Ovary (tissue), 9 donors: ENCODE results near the gene ILF3. TPM values are rescaled to one million over a fixed set of nuclear protein-coding genes. Genes with fewer than 3 reads are reported as not detected.

ENCODE experiments used
- DNase-seq, 5 donors: peaks; one replicate each; pipeline ENCODE4 v3.0.0-alpha.2; 2019 to 2020
- H3K27ac ChIP-seq, 2 donors: fragments of 200-600 bp; one replicate each; pipeline versions ENCODE4 v1.5.1 to v1.8.0; 2019 to 2022
- H3K27me3 ChIP-seq: fragments of 200-600 bp; one replicate; pipeline ENCODE4 v1.8.0; 2022
- H3K36me3 ChIP-seq: fragments of 200-600 bp; sonication (generic); one replicate; pipeline ENCODE4 v1.5.1; 2019
- H3K4me1 ChIP-seq: one replicate; pipeline ENCODE4 v1.8.1; 2013; ENCODE audit warnings: mild to moderate bottlenecking, moderate library complexity; ENCODE audit not compliant: insufficient read depth
- H3K4me3 ChIP-seq: fragments of 200-600 bp; sonication (generic); one replicate; pipeline ENCODE4 v1.5.1; 2017
- H3K9me3 ChIP-seq, 2 donors: fragments of 200-600 bp in 1 of 2; sonication (generic) in 1 of 2; one replicate each; pipeline versions ENCODE4 v1.5.1 to v1.8.1; 2013 to 2019; ENCODE audit warnings: mild to moderate bottlenecking in 1 of 2, moderate library complexity in 1 of 2
- EP300 ChIP-seq: sonication (generic); formaldehyde crosslinking; IDR thresholded peaks from one replicate; pipeline ENCODE4 v1.6.1; 2017; ENCODE audit warnings: antibody characterized with exemption
- POLR2A ChIP-seq: fragments of 450-650 bp; IDR thresholded peaks from one replicate; pipeline ENCODE4 v1.6.1; 2017; ENCODE audit warnings: antibody characterized with exemption, mild to moderate bottlenecking, moderate library complexity
- WGBS, 3 donors: extraction: QIAGEN DNeasy Blood & Tissue Kit in 1 of 3; methylation state at CpG; one replicate each; pipeline versions ENCODE4 v1.1.5 to v1.1.7; 2013 to 2017; 5-methylcytosine and 5-hydroxymethylcytosine counted together
- intact Hi-C, 4 donors: fragments of 100-400 bp; cut with DNase I; formaldehyde crosslinking; loops; one replicate each; pipeline versions ENCODE4 v1.11.0 to v1.15.1; 2022 to 2023
- microRNA counts: library from miRNA; unstranded; fragments of <30 nt; microRNA quantifications from one replicate; lab custom pipeline; 2016
- microRNA-seq, 3 donors: library from miRNA; unstranded; fragments of <30 nt; microRNA quantifications; one replicate each; pipeline versions ENCODE4 to v1.2.0, GENCODE V29; 2019 to 2020
- polyA plus RNA-seq, 2 donors: library from polyadenylated mRNA; stranded (reverse); fragments of 200-250 nt in 1 of 2; fragments of 350-450 nt in 1 of 2; fragmentation: Illumina TruSeq in 1 of 2; extraction: RNeasy Lipid Tissue Mini Kit (QIAGEN cat#74804) in 1 of 2; gene quantifications; one replicate each; pipeline ENCODE4 v1.2.3, GENCODE V29; 2013 to 2014
- small RNA-seq: library from RNA; depleted of rRNA; stranded (forward); fragments of <200 nt; gene quantifications from one replicate; pipeline ENCODE3, GENCODE V24; 2016
- total RNA-seq, 7 donors: library from RNA; depleted of rRNA in 2 of 7; stranded (reverse); fragments of >200 nt in 2 of 7; fragmentation: NEBNext Ultra II Directional in 3 of 7; extraction: Animal tissue kit (Norgen Biotek cat#: 25700) in 3 of 7; gene quantifications; one replicate each; pipeline versions ENCODE4 v1.1.0 to v1.2.4, GENCODE V29; 2016 to 2023
- TF ChIP-seq, protein P1 (sequence below), 3 donors: fragments of 450-650 bp in 2 of 3; fragments of 200-600 bp in 1 of 3; IDR thresholded peaks; one replicate each; pipeline versions ENCODE4 v1.5.1 to v1.8.0; 2016 to 2022; ENCODE audit warnings: antibody characterized with exemption in 3 of 3, mild to moderate bottlenecking in 1 of 3
- donor health status: DM: no; HTN: no; CAD: no; lungs with moderate emphysema.
- donor health status: DM: no; HTN: no; CAD: no.
- donor health status: Bipolar disorder and iron deficiency.
- donor health status: DM: yes; HTN: yes; CAD: no.
- donor health status: DM: no; HTN: no; CAD: no.
- donor health status: DM: yes; HTN: yes; CAD: no.

Gene ILF3
- total and polyA plus RNA-seq, 9 donors: 90.0 to 295 (median 227) TPM

DNA sequence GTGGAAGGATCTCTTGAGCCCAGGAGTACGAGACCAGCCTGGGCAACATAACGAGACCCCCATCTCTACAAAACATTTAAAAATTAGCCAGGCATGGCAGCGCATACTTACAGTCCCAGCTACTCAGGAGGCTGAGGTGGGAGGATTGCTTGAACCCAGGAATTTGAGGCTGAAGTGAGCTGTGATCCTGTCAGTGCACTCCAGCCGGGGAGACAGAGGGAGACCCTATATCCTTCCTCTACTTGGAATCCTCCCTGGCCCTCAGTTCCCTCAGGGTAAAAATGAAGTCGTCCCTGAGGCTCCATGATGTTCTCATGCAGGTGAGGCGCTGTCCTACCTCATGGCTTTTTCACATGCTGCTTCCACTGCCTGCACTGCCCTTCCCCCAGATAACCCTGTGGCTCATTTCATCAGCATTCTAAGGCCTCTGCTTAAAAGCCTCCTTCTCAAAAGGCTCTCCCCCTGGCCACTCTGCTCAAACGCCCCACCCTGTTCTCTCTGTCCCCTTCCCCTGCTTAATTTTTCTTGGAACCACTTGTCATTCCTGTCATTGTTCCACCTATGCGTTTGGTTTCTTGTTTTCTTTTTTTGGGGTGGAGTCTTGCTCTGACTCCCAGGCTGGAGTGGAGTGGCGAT is 82.9 kb downstream of the ILF3 start:
- Histone ChIP-seq H3K9me3 (no peaks in the 10 kb centered on the region), H3K36me3 (no peaks in the 10 kb centered on the region), H3K4me1 (peaks cover 2% of the 10 kb centered on the region), H3K27me3 (no peaks in the 10 kb centered on the region), H3K27ac (no peak overlapping the region), H3K4me3 (no peak overlapping the region)
- intact Hi-C loops: no loop called here
- DNase-seq: no peak
- WGBS, 3 donors: 82 to 83% (median 82%) methylated on average over 9 of the region's 9 CpGs
- TF ChIP-seq POLR2A: no peak
- TF ChIP-seq EP300: no peak
- TF ChIP-seq, protein P1, sequence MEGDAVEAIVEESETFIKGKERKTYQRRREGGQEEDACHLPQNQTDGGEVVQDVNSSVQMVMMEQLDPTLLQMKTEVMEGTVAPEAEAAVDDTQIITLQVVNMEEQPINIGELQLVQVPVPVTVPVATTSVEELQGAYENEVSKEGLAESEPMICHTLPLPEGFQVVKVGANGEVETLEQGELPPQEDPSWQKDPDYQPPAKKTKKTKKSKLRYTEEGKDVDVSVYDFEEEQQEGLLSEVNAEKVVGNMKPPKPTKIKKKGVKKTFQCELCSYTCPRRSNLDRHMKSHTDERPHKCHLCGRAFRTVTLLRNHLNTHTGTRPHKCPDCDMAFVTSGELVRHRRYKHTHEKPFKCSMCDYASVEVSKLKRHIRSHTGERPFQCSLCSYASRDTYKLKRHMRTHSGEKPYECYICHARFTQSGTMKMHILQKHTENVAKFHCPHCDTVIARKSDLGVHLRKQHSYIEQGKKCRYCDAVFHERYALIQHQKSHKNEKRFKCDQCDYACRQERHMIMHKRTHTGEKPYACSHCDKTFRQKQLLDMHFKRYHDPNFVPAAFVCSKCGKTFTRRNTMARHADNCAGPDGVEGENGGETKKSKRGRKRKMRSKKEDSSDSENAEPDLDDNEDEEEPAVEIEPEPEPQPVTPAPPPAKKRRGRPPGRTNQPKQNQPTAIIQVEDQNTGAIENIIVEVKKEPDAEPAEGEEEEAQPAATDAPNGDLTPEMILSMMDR (IDR thresholded peaks at IDR 0.05): no peak

- no peaks in the 10 kb centered on the region for H3K9me3 ChIP-seq
- no peak for TF ChIP-seq EP300
- TF ChIP-seq POLR2A: no peak
- TF ChIP-seq, protein P1 (IDR thresholded peaks at IDR 0.05): no peak
- 95 to 99% (median 96%) methylated on average over 9 of the region's 9 CpGs for WGBS, 3 donors
- H3K4me1 ChIP-seq: peaks cover 2% of the 10 kb centered on the region
- intact Hi-C loops: no loop called here
- no peak overlapping the region for H3K4me3 ChIP-seq
- H3K27ac ChIP-seq: no peak overlapping the region
- H3K27me3 ChIP-seq: no peaks in the 10 kb centered on the region
- no peaks in the 10 kb centered on the region for H3K36me3 ChIP-seq
- no peak for DNase-seq
Observed at GRCh38 chr19:10737722-10738121, 83.6 kb downstream of the ILF3 start.

DNA sequence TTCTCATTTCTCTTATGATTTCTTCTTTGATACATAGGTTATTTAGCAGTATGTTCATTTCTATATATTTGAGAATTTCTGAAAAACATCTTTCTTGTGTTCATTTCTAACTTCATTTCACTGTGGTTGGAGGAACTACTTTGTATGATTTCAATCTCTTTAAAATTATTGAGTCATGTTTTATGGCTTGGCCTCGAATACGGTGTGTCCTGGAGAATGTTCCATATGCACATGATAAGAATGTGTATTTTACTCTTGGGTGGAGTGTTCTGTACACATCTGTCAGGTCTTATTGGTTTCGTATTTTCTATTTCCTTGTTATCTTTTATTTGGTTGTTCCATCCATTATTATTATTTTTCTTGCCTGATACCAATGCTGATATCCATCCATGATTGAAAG is 86.7 kb downstream of the ILF3 start:
- H3K4me1 ChIP-seq: peaks cover 12% of the 10 kb centered on the region

More for the DNA sequence above, 86.7 kb downstream of the ILF3 start:
- no peak for TF ChIP-seq POLR2A
- TF ChIP-seq EP300: no peak
- TF ChIP-seq, protein P1 (IDR thresholded peaks at IDR 0.05): no peak
- Histone ChIP-seq H3K27me3 (no peaks in the 10 kb centered on the region), H3K9me3 (no peaks in the 10 kb centered on the region), H3K4me3 (no peak overlapping the region), H3K36me3 (no peaks in the 10 kb centered on the region), H3K27ac (no peak overlapping the region)
- DNase-seq: no peak
- intact Hi-C loops: no loop called here
- WGBS, 3 donors: 80 to 89% (median 87%) methylated on average over 3 of the region's 3 CpGs

MicroRNAs encoded within 50 kb of the gene (microRNA counts, 767-probe panel; counts per million panel counts)
- 530 counts per million, percentile 78 among the panel's probes with 10 or more counts for microRNA hsa-miR-638 (lab: Ali Mortazavi, UCI)

Small RNA genes lying within 50 kb of the gene (microRNA-seq; reads per million reads assigned to microRNA genes)
- gene MIR638: 0 reads per million in 3 donors

Small RNA genes lying within 50 kb of the gene (small RNA-seq; reads per million reads assigned to genes)
- gene MIR638: not detected

Other genes starting within 250 kb of the ILF3 start
- 1 to 10 TPM in 6 of 7 donors, under 1 TPM in 1; 0.71 to 4.8 (median 3.0) TPM for gene PDE4A, start 233.8 kb upstream of the ILF3 start, total RNA-seq
- 1 to 10 TPM; 2.1 to 2.6 TPM for gene PDE4A, start 233.8 kb upstream of the ILF3 start, polyA plus RNA-seq
- gene KEAP1, start 151.0 kb upstream of the ILF3 start, total RNA-seq: 10 to 100 TPM; 29.6 to 61.7 (median 51.7) TPM
- gene KEAP1, start 151.0 kb upstream of the ILF3 start, polyA plus RNA-seq: 10 to 100 TPM; 38.5 to 40.4 TPM
- under 1 TPM in 6 of 7 donors, not detected in 1; 0.12 to 0.57 (median 0.32) TPM for gene S1PR5, start 136.9 kb upstream of the ILF3 start, total RNA-seq
- 1 to 10 TPM in 1 of 2 donors, under 1 TPM in 1; 0.33 to 1.4 TPM for gene S1PR5, start 136.9 kb upstream of the ILF3 start, polyA plus RNA-seq
- gene ATG4D, start 110.4 kb upstream of the ILF3 start, total RNA-seq: 10 to 100 TPM; 13.9 to 26.9 (median 24.1) TPM
- 10 to 100 TPM in 1 of 2 donors, 1 to 10 TPM in 1; 3.1 to 20.8 TPM for gene ATG4D, start 110.4 kb upstream of the ILF3 start, polyA plus RNA-seq
- 10 to 100 TPM; 12.3 to 28.9 (median 23.6) TPM for gene KRI1, start 88.3 kb upstream of the ILF3 start, total RNA-seq
- 10 to 100 TPM; 20.1 to 24.2 TPM for gene KRI1, start 88.3 kb upstream of the ILF3 start, polyA plus RNA-seq
- 1 to 10 TPM; 4.4 to 7.4 (median 5.6) TPM for gene CDKN2D, start 85.4 kb upstream of the ILF3 start, total RNA-seq
- 1 to 10 TPM; 2.8 to 7.6 TPM for gene CDKN2D, start 85.4 kb upstream of the ILF3 start, polyA plus RNA-seq
- gene AP1M2, start 67.0 kb upstream of the ILF3 start, total RNA-seq: 10 to 100 TPM in 1 of 7 donors, 1 to 10 TPM in 4, under 1 TPM in 1, not detected in 1; 0.86 to 45.5 (median 3.8) TPM
- under 1 TPM; 0.19 to 0.40 TPM for gene AP1M2, start 67.0 kb upstream of the ILF3 start, polyA plus RNA-seq
- gene SLC44A2, start 28.8 kb upstream of the ILF3 start, total RNA-seq: 100 to 1,000 TPM in 1 of 7 donors, 10 to 100 TPM in 6; 18.1 to 137 (median 52.3) TPM
- 10 to 100 TPM; 37.6 to 94.1 TPM for gene SLC44A2, start 28.8 kb upstream of the ILF3 start, polyA plus RNA-seq
- gene QTRT1, start 47.1 kb downstream of the ILF3 start, total RNA-seq: 10 to 100 TPM; 33.3 to 61.0 (median 51.5) TPM
- 10 to 100 TPM in 1 of 2 donors, 1 to 10 TPM in 1; 3.2 to 59.1 TPM for gene QTRT1, start 47.1 kb downstream of the ILF3 start, polyA plus RNA-seq
- gene DNM2, start 63.7 kb downstream of the ILF3 start, total RNA-seq: 100 to 1,000 TPM in 3 of 7 donors, 10 to 100 TPM in 4; 51.1 to 121 (median 87.5) TPM
- 10 to 100 TPM; 53.7 to 68.6 TPM for gene DNM2, start 63.7 kb downstream of the ILF3 start, polyA plus RNA-seq
- 10 to 100 TPM; 24.5 to 53.8 (median 29.1) TPM for gene TMED1, start 181.9 kb downstream of the ILF3 start, total RNA-seq
- 10 to 100 TPM in 1 of 2 donors, 1 to 10 TPM in 1; 9.3 to 49.6 TPM for gene TMED1, start 181.9 kb downstream of the ILF3 start, polyA plus RNA-seq
- gene C19orf38, start 194.1 kb downstream of the ILF3 start, total RNA-seq: 1 to 10 TPM in 4 of 7 donors, under 1 TPM in 3; 0.52 to 4.1 (median 1.3) TPM
- 1 to 10 TPM in 1 of 2 donors, under 1 TPM in 1; 0.65 to 1.0 TPM for gene C19orf38, start 194.1 kb downstream of the ILF3 start, polyA plus RNA-seq
- gene CARM1, start 217.2 kb downstream of the ILF3 start, total RNA-seq: 10 to 100 TPM; 10.1 to 42.1 (median 39.8) TPM
- gene CARM1, start 217.2 kb downstream of the ILF3 start, polyA plus RNA-seq: 10 to 100 TPM; 14.7 to 26.6 TPM